Measurements from ENCODE around the gene B4GALNT2. TPM values are rescaled to one million over a fixed set of nuclear protein-coding genes. Genes with fewer than 3 reads are reported as not detected.
A peak's percentile ranks its signal among the peaks of the same experiment; 100 is the strongest.

The B4GALNT2 gene
- total and polyA plus RNA-seq, 2 of the 13 experiments (the other 11 are each of a cell fraction or from before 2014, with no cell fraction given), result not detected

DNA sequence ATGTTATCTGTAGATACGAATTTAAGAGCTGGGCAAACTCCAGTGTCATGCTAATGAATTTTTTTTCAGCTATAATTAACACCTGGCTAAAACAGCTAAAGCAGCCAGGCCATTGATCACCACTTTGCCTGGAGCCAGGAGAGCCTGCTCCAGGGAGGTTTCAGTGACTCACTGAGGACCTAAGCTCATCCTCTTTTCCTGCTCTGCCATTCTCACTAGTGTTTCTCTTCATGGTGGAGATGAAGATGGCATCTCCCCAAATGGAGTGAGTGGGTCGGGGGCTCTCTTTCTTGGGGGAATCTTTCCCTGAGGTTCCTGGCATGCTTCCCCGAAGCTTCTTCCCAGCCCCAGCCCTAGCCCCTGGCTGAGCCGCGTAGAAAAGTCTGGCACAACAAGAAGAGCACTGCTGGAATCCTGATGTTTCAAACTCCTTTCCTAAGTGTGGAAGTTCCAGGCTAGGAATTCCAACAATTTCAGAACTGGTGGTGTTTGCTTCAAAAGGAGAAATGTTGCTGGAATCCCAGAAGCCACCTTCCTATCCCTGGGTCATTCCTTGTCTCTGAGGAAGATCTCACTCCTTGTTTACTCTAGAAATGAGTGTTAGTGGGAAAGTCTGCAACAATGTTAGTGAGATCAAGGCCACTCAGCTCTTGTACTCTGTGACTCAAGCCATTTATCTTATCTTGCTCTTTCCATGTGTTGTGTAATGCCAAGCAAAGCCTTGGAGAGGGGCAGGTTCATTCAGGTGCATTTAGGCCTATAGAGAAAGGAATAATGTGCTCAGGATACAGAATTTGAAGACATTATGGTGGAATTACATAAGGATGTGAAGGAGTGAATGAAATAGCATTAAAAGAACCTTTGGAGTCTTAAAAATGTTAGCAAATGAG is 26.0 kb upstream of the B4GALNT2 start (continued):
- TF ChIP-seq, protein P1, sequence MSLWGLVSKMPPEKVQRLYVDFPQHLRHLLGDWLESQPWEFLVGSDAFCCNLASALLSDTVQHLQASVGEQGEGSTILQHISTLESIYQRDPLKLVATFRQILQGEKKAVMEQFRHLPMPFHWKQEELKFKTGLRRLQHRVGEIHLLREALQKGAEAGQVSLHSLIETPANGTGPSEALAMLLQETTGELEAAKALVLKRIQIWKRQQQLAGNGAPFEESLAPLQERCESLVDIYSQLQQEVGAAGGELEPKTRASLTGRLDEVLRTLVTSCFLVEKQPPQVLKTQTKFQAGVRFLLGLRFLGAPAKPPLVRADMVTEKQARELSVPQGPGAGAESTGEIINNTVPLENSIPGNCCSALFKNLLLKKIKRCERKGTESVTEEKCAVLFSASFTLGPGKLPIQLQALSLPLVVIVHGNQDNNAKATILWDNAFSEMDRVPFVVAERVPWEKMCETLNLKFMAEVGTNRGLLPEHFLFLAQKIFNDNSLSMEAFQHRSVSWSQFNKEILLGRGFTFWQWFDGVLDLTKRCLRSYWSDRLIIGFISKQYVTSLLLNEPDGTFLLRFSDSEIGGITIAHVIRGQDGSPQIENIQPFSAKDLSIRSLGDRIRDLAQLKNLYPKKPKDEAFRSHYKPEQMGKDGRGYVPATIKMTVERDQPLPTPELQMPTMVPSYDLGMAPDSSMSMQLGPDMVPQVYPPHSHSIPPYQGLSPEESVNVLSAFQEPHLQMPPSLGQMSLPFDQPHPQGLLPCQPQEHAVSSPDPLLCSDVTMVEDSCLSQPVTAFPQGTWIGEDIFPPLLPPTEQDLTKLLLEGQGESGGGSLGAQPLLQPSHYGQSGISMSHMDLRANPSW (CRISPR knock-in tag; IDR thresholded peaks at IDR 0.05; ENCODE audit: borderline replicate concordance), result peak; percentile 59; the same call in 1 of the 2 replicates
- no peak for TF ChIP-seq MTA3 (CRISPR knock-in tag; IDR thresholded peaks at IDR 0.05)
- TF ChIP-seq, protein P2, sequence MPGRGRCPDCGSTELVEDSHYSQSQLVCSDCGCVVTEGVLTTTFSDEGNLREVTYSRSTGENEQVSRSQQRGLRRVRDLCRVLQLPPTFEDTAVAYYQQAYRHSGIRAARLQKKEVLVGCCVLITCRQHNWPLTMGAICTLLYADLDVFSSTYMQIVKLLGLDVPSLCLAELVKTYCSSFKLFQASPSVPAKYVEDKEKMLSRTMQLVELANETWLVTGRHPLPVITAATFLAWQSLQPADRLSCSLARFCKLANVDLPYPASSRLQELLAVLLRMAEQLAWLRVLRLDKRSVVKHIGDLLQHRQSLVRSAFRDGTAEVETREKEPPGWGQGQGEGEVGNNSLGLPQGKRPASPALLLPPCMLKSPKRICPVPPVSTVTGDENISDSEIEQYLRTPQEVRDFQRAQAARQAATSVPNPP (CRISPR knock-in tag; IDR thresholded peaks at IDR 0.05), result peak; percentile 66; the same call in 1 of the 2 replicates
- no peak for TF ChIP-seq RORA (CRISPR knock-in tag; IDR thresholded peaks at IDR 0.05)
- no peak for TF ChIP-seq ZNF142 (CRISPR knock-in tag; IDR thresholded peaks at IDR 0.05)
- peak; percentile 51 for TF ChIP-seq FOXA1 (IDR thresholded peaks at IDR 0.05)
- peak; percentile 99 for TF ChIP-seq FOXA1 (CRISPR knock-in tag; IDR thresholded peaks at IDR 0.05)
- peak; percentile 97 for TF ChIP-seq NCOA2 (CRISPR knock-in tag; IDR thresholded peaks at IDR 0.05)
- peak; percentile 82; the same call in 1 of the 2 replicates for TF ChIP-seq KDM3A (CRISPR knock-in tag; IDR thresholded peaks at IDR 0.05; ENCODE audit: low read depth)
- peak; percentile 95 for TF ChIP-seq CEBPB (IDR thresholded peaks at IDR 0.05; ENCODE audit: borderline replicate concordance, low read depth, low read length)
- TF ChIP-seq, protein P3, sequence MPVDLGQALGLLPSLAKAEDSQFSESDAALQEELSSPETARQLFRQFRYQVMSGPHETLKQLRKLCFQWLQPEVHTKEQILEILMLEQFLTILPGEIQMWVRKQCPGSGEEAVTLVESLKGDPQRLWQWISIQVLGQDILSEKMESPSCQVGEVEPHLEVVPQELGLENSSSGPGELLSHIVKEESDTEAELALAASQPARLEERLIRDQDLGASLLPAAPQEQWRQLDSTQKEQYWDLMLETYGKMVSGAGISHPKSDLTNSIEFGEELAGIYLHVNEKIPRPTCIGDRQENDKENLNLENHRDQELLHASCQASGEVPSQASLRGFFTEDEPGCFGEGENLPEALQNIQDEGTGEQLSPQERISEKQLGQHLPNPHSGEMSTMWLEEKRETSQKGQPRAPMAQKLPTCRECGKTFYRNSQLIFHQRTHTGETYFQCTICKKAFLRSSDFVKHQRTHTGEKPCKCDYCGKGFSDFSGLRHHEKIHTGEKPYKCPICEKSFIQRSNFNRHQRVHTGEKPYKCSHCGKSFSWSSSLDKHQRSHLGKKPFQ (CRISPR knock-in tag; IDR thresholded peaks at IDR 0.05; ENCODE audit: insufficient replicate concordance), result peak; percentile 32
- TF ChIP-seq, protein P4, sequence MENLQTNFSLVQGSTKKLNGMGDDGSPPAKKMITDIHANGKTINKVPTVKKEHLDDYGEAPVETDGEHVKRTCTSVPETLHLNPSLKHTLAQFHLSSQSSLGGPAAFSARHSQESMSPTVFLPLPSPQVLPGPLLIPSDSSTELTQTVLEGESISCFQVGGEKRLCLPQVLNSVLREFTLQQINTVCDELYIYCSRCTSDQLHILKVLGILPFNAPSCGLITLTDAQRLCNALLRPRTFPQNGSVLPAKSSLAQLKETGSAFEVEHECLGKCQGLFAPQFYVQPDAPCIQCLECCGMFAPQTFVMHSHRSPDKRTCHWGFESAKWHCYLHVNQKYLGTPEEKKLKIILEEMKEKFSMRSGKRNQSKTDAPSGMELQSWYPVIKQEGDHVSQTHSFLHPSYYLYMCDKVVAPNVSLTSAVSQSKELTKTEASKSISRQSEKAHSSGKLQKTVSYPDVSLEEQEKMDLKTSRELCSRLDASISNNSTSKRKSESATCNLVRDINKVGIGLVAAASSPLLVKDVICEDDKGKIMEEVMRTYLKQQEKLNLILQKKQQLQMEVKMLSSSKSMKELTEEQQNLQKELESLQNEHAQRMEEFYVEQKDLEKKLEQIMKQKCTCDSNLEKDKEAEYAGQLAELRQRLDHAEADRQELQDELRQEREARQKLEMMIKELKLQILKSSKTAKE (CRISPR knock-in tag; IDR thresholded peaks at IDR 0.05; ENCODE audit: borderline replicate concordance), result no peak
- peak; percentile 90 for TF ChIP-seq MIXL1 (CRISPR knock-in tag; IDR thresholded peaks at IDR 0.05)
- TF ChIP-seq ZNF703 (CRISPR knock-in tag; IDR thresholded peaks at IDR 0.05; ENCODE audit: borderline replicate concordance), result 0 out of 2 replicates have a peak, but pooled peaks have one; percentile 56
- no peak for TF ChIP-seq ZNF7 (CRISPR knock-in tag; IDR thresholded peaks at IDR 0.05)
